HepG2 (cell line): ENCODE data around the gene MEA1. TPM values are rescaled to one million over a fixed set of nuclear protein-coding genes. Genes with fewer than 3 reads are reported as not detected.

Experiments used
- HDAC6 ChIP-seq: fragments of 200-600 bp; sonication (generic); IDR thresholded peaks from 2 replicates; pipeline ENCODE4 v1.7.0; 2017; ENCODE audit warnings: mild to moderate bottlenecking, antibody characterized with exemption, low read length, low read depth
- HNRNPK ChIP-seq: fragments of 200-400 bp; formaldehyde crosslinking; IDR thresholded peaks from 2 replicates; pipeline ENCODE4 v1.6.1; 2018; ENCODE audit warnings: low read length, low read depth, moderate library complexity, mild to moderate bottlenecking; ENCODE audit not compliant: poor library complexity, severe bottlenecking
- KLF15 ChIP-seq: sonication (generic); formaldehyde crosslinking; IDR thresholded peaks from 2 replicates; pipeline ENCODE4 v1.8.1; 2023; ENCODE audit warnings: borderline replicate concordance, mild to moderate bottlenecking, inconsistent platforms, missing genetic modification reagents, mixed read lengths
- MEIS1 ChIP-seq: sonication (generic); formaldehyde crosslinking; IDR thresholded peaks from 2 replicates; pipeline ENCODE4 v1.9.0; 2021; ENCODE audit warnings: mild to moderate bottlenecking, missing genetic modification reagents, moderate library complexity, borderline replicate concordance
- PLSCR1 ChIP-seq: sonication (generic); formaldehyde crosslinking; IDR thresholded peaks from 2 replicates; pipeline ENCODE4 v1.5.0; 2020; ENCODE audit warnings: missing genetic modification reagents, mild to moderate bottlenecking, borderline replicate concordance
- PRDM15 ChIP-seq: sonication (generic); formaldehyde crosslinking; IDR thresholded peaks from 2 replicates; pipeline ENCODE4 v1.4.0; 2020; ENCODE audit warnings: missing genetic modification reagents
- REL ChIP-seq: sonication (generic); formaldehyde crosslinking; conservative IDR thresholded peaks from 2 replicates; pipeline ENCODE4 v1.8.0; 2022; ENCODE audit warnings: mild to moderate bottlenecking, missing genetic modification reagents, moderate library complexity
- ZBTB37 ChIP-seq: sonication (generic); formaldehyde crosslinking; IDR thresholded peaks from 2 replicates; pipeline ENCODE4 v1.4.0; 2020; ENCODE audit warnings: mild to moderate bottlenecking, missing genetic modification reagents
- ZFAT ChIP-seq: sonication (generic); formaldehyde crosslinking; conservative IDR thresholded peaks from 2 replicates; pipeline ENCODE4 v1.8.1; 2023; ENCODE audit warnings: missing genetic modification reagents, inconsistent platforms
- ZFP36 ChIP-seq: fragments of 150-350 bp; IDR thresholded peaks from 2 replicates; pipeline ENCODE4 v1.6.1; 2018; ENCODE audit warnings: borderline replicate concordance, low read length, low read depth; ENCODE audit not compliant: partially characterized antibody
- ZNF235 ChIP-seq: sonication (generic); formaldehyde crosslinking; IDR thresholded peaks from 2 replicates; pipeline ENCODE4 v1.8.1; 2023; ENCODE audit warnings: mild to moderate bottlenecking, missing genetic modification reagents, borderline replicate concordance
- ZNF550 ChIP-seq: sonication (generic); formaldehyde crosslinking; IDR thresholded peaks from 2 replicates; pipeline ENCODE4 v1.4.0; 2020; ENCODE audit warnings: mild to moderate bottlenecking, missing genetic modification reagents, borderline replicate concordance
- ZNF619 ChIP-seq: sonication (generic); formaldehyde crosslinking; IDR thresholded peaks from 2 replicates; pipeline ENCODE4 v1.4.0; 2020; ENCODE audit warnings: mild to moderate bottlenecking, missing genetic modification reagents
- ZNF629 ChIP-seq: sonication (generic); formaldehyde crosslinking; conservative IDR thresholded peaks from 2 replicates; pipeline ENCODE4 v1.5.0; 2020; ENCODE audit warnings: missing genetic modification reagents
- polyA plus RNA-seq, 8 experiments: library from polyadenylated mRNA; depleted of rRNA in 3 of 8; stranded (reverse) in 7 of 8; unstranded in 1 of 8; fragments of >200 nt; fragmentation: Illumina TruSeq in 4 of 8; extraction: Trizol in 4 of 8; gene quantifications; 2 replicates each; pipeline versions ENCODE4 v1.2.1 to v1.2.3, GENCODE V29; 2011 to 2016; ENCODE audit warnings: low read depth in 4 of 8, missing spikeins in 1 of 8, mixed read lengths in 1 of 8; ENCODE audit not compliant: insufficient read depth in 1 of 8
- total RNA-seq, 5 experiments: library from RNA; depleted of rRNA; stranded (reverse); fragments of >200 nt; fragmentation: Illumina TruSeq; extraction: Trizol; gene quantifications; 2 replicates each; pipeline ENCODE4 v1.2.3, GENCODE V29; 2016; ENCODE audit warnings: low read depth in 1 of 5
- TF ChIP-seq, protein P1 (sequence below): IDR thresholded peaks from 2 replicates; pipeline ENCODE4 v1.6.1; 2016; ENCODE audit warnings: mild to moderate bottlenecking, missing biosample characterization, missing genetic modification reagents
- TF ChIP-seq, protein P2 (sequence below): sonication (generic); formaldehyde crosslinking; IDR thresholded peaks from 2 replicates; pipeline ENCODE4 v1.8.0; 2022; ENCODE audit warnings: missing genetic modification reagents, mild to moderate bottlenecking, moderate library complexity, borderline replicate concordance
- TF ChIP-seq, protein P3 (sequence below): sonication (generic); formaldehyde crosslinking; conservative IDR thresholded peaks from 2 replicates; pipeline ENCODE4 v1.4.0; 2020; ENCODE audit warnings: missing genetic modification reagents

Gene MEA1
- total and polyA plus RNA-seq, 2 of the 13 experiments (the other 11 are each of a cell fraction or from before 2014, with no cell fraction given): 75.6 to 86.2 TPM

DNA sequence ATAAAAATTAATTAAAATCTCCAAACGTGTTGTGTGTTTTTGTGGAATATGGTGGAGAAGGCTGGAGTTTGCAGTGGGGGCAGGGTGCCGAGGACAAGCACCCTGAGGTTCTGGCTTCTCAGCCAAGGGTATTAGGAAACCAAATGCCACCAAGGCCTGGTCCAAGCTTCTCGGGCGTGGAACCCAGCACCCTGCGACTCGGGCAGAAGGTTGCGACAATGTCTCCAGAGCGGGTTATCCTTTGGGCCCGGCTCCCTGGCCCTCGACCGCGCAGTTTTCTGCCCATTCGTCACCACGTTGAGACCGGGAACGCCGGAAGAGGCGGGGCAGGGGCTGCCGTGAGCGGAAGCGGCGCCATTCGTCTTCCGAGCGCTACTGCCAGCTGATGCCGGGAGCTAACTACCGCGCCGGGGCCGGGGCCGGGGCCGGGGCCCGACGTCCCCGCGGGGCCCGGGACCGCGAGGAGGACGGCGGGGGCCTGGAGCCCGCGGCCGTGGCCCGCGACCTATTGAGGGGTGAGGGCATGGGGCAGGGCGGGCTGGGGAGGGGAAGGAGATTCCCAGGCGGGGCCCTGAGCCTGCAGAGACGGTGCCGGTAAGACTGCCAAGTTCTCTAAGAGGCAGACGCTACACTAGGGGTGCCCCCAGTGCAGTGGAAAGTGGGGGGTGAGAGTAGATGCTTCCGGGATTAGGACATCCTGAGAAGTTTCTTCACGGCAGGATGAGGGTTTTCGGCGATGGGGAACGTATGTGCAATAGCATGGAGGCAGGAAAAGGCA is 7.7 kb upstream of the MEA1 start, which contains the start of gene RRP36 (continued):
- TF ChIP-seq MEIS1 (CRISPR knock-in tag) (peak; percentile 50; the same call in 1 of the 2 replicates), ZFP36 (no peak), PLSCR1 (CRISPR knock-in tag) (no peak), ZNF550 (CRISPR knock-in tag) (no peak), ZNF629 (CRISPR knock-in tag) (peak; percentile 46), REL (CRISPR knock-in tag) (peak; percentile 73; the same call in 1 of the 2 replicates), HDAC6 (no peak), ZFAT (CRISPR knock-in tag) (no peak), ZNF619 (no peak), ZBTB37 (no peak), ZNF235 (CRISPR knock-in tag) (peak; percentile 94), PRDM15 (CRISPR knock-in tag) (peak; percentile 56), KLF15 (CRISPR knock-in tag) (peak; percentile 54; the same call in 1 of the 2 replicates), HNRNPK (no peak)
- TF ChIP-seq, protein P1, sequence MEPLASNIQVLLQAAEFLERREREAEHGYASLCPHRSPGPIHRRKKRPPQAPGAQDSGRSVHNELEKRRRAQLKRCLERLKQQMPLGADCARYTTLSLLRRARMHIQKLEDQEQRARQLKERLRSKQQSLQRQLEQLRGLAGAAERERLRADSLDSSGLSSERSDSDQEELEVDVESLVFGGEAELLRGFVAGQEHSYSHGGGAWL (CRISPR knock-in tag): no peak
- TF ChIP-seq, protein P2, sequence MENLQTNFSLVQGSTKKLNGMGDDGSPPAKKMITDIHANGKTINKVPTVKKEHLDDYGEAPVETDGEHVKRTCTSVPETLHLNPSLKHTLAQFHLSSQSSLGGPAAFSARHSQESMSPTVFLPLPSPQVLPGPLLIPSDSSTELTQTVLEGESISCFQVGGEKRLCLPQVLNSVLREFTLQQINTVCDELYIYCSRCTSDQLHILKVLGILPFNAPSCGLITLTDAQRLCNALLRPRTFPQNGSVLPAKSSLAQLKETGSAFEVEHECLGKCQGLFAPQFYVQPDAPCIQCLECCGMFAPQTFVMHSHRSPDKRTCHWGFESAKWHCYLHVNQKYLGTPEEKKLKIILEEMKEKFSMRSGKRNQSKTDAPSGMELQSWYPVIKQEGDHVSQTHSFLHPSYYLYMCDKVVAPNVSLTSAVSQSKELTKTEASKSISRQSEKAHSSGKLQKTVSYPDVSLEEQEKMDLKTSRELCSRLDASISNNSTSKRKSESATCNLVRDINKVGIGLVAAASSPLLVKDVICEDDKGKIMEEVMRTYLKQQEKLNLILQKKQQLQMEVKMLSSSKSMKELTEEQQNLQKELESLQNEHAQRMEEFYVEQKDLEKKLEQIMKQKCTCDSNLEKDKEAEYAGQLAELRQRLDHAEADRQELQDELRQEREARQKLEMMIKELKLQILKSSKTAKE (CRISPR knock-in tag): no peak
- TF ChIP-seq, protein P3, sequence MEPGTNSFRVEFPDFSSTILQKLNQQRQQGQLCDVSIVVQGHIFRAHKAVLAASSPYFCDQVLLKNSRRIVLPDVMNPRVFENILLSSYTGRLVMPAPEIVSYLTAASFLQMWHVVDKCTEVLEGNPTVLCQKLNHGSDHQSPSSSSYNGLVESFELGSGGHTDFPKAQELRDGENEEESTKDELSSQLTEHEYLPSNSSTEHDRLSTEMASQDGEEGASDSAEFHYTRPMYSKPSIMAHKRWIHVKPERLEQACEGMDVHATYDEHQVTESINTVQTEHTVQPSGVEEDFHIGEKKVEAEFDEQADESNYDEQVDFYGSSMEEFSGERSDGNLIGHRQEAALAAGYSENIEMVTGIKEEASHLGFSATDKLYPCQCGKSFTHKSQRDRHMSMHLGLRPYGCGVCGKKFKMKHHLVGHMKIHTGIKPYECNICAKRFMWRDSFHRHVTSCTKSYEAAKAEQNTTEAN: 0 out of 2 replicates have a peak, but pooled peaks have one; percentile 10
